HepG2 (cell line): Measurements from ENCODE around the gene USP19. TPM values are rescaled to one million over a fixed set of nuclear protein-coding genes. Genes with fewer than 3 reads are reported as not detected.

Experiments
- ARID2 ChIP-seq: sonication (generic); formaldehyde crosslinking; IDR thresholded peaks from 2 replicates; pipeline ENCODE4 v1.8.1; 2022; ENCODE audit warnings: mild to moderate bottlenecking, missing genetic modification reagents, borderline replicate concordance
- ARNT ChIP-seq: fragments of 450-650 bp; IDR thresholded peaks from 2 replicates; pipeline ENCODE4 v1.6.1; 2017
- HNF1A ChIP-seq, 2 experiments: sonication (generic) in 1 of 2; formaldehyde crosslinking in 1 of 2; IDR thresholded peaks; 2 replicates each; pipeline versions ENCODE4 v1.4.0 to v1.6.1; 2016 to 2020; ENCODE audit warnings: borderline replicate concordance in 1 of 2, low read depth in 1 of 2, mild to moderate bottlenecking in 1 of 2, missing genetic modification reagents in 1 of 2
- JUN ChIP-seq: sonication (generic); formaldehyde crosslinking; IDR thresholded peaks from 2 replicates; pipeline ENCODE4 v1.4.0; 2020; ENCODE audit warnings: mild to moderate bottlenecking, missing genetic modification reagents
- KDM4B ChIP-seq: sonication (generic); formaldehyde crosslinking; IDR thresholded peaks from 2 replicates; pipeline ENCODE4 v1.4.0; 2020; ENCODE audit warnings: missing genetic modification reagents
- MAFG ChIP-seq: sonication (generic); formaldehyde crosslinking; IDR thresholded peaks from 2 replicates; pipeline ENCODE4 v1.5.1; 2020; ENCODE audit warnings: mild to moderate bottlenecking, missing genetic modification reagents
- MLLT10 ChIP-seq: sonication (generic); formaldehyde crosslinking; IDR thresholded peaks from 2 replicates; pipeline ENCODE4 v1.4.0; 2020; ENCODE audit warnings: missing genetic modification reagents
- NFRKB ChIP-seq: fragments of 450-650 bp; IDR thresholded peaks from 2 replicates; pipeline ENCODE4 v1.6.1; 2017
- NKX3-1 ChIP-seq: sonication (generic); formaldehyde crosslinking; IDR thresholded peaks from 2 replicates; pipeline ENCODE4 v1.5.0; 2020; ENCODE audit warnings: missing genetic modification reagents
- SMAD3 ChIP-seq: sonication (generic); formaldehyde crosslinking; IDR thresholded peaks from 2 replicates; pipeline ENCODE4 v1.4.0; 2020; ENCODE audit warnings: missing genetic modification reagents
- ZNF160 ChIP-seq: sonication (generic); formaldehyde crosslinking; IDR thresholded peaks from 2 replicates; pipeline ENCODE4 v1.8.0; 2022; ENCODE audit warnings: mild to moderate bottlenecking, inconsistent platforms, missing genetic modification reagents
- ZNF761 ChIP-seq: sonication (generic); formaldehyde crosslinking; conservative IDR thresholded peaks from 2 replicates; pipeline ENCODE4 v1.4.0; 2020; ENCODE audit warnings: mild to moderate bottlenecking, missing genetic modification reagents
- ZNF891 ChIP-seq: sonication (generic); formaldehyde crosslinking; IDR thresholded peaks from 2 replicates; pipeline ENCODE4 v1.5.0; 2020; ENCODE audit warnings: mild to moderate bottlenecking, missing genetic modification reagents
- polyA plus RNA-seq, 8 experiments: library from polyadenylated mRNA; depleted of rRNA in 3 of 8; stranded (reverse) in 7 of 8; unstranded in 1 of 8; fragments of >200 nt; fragmentation: Illumina TruSeq in 4 of 8; extraction: Trizol in 4 of 8; gene quantifications; 2 replicates each; pipeline versions ENCODE4 v1.2.1 to v1.2.3, GENCODE V29; 2011 to 2016; ENCODE audit warnings: low read depth in 4 of 8, missing spikeins in 1 of 8, mixed read lengths in 1 of 8; ENCODE audit not compliant: insufficient read depth in 1 of 8
- total RNA-seq, 5 experiments: library from RNA; depleted of rRNA; stranded (reverse); fragments of >200 nt; fragmentation: Illumina TruSeq; extraction: Trizol; gene quantifications; 2 replicates each; pipeline ENCODE4 v1.2.3, GENCODE V29; 2016; ENCODE audit warnings: low read depth in 1 of 5
- TF ChIP-seq, protein P1 (sequence below): sonication (generic); formaldehyde crosslinking; IDR thresholded peaks from one replicate; pipeline ENCODE4 v1.5.1; 2020; ENCODE audit warnings: mild to moderate bottlenecking, missing genetic modification reagents; ENCODE audit errors: not compliant biosample characterization
- TF ChIP-seq, protein P2 (sequence below): sonication (generic); formaldehyde crosslinking; conservative IDR thresholded peaks from 2 replicates; pipeline ENCODE4 v1.8.0; 2022; ENCODE audit warnings: mild to moderate bottlenecking, moderate library complexity, missing genetic modification reagents

The USP19 gene
- total and polyA plus RNA-seq, 2 of the 13 experiments (the other 11 are each of a cell fraction or from before 2014, with no cell fraction given), result 28.3 to 31.7 TPM

GRCh38 chr3:49132437-49133225 lies 12.0 kb upstream of the USP19 start, which contains the start of gene LAMB2 (continued):
- TF ChIP-seq, protein P1, sequence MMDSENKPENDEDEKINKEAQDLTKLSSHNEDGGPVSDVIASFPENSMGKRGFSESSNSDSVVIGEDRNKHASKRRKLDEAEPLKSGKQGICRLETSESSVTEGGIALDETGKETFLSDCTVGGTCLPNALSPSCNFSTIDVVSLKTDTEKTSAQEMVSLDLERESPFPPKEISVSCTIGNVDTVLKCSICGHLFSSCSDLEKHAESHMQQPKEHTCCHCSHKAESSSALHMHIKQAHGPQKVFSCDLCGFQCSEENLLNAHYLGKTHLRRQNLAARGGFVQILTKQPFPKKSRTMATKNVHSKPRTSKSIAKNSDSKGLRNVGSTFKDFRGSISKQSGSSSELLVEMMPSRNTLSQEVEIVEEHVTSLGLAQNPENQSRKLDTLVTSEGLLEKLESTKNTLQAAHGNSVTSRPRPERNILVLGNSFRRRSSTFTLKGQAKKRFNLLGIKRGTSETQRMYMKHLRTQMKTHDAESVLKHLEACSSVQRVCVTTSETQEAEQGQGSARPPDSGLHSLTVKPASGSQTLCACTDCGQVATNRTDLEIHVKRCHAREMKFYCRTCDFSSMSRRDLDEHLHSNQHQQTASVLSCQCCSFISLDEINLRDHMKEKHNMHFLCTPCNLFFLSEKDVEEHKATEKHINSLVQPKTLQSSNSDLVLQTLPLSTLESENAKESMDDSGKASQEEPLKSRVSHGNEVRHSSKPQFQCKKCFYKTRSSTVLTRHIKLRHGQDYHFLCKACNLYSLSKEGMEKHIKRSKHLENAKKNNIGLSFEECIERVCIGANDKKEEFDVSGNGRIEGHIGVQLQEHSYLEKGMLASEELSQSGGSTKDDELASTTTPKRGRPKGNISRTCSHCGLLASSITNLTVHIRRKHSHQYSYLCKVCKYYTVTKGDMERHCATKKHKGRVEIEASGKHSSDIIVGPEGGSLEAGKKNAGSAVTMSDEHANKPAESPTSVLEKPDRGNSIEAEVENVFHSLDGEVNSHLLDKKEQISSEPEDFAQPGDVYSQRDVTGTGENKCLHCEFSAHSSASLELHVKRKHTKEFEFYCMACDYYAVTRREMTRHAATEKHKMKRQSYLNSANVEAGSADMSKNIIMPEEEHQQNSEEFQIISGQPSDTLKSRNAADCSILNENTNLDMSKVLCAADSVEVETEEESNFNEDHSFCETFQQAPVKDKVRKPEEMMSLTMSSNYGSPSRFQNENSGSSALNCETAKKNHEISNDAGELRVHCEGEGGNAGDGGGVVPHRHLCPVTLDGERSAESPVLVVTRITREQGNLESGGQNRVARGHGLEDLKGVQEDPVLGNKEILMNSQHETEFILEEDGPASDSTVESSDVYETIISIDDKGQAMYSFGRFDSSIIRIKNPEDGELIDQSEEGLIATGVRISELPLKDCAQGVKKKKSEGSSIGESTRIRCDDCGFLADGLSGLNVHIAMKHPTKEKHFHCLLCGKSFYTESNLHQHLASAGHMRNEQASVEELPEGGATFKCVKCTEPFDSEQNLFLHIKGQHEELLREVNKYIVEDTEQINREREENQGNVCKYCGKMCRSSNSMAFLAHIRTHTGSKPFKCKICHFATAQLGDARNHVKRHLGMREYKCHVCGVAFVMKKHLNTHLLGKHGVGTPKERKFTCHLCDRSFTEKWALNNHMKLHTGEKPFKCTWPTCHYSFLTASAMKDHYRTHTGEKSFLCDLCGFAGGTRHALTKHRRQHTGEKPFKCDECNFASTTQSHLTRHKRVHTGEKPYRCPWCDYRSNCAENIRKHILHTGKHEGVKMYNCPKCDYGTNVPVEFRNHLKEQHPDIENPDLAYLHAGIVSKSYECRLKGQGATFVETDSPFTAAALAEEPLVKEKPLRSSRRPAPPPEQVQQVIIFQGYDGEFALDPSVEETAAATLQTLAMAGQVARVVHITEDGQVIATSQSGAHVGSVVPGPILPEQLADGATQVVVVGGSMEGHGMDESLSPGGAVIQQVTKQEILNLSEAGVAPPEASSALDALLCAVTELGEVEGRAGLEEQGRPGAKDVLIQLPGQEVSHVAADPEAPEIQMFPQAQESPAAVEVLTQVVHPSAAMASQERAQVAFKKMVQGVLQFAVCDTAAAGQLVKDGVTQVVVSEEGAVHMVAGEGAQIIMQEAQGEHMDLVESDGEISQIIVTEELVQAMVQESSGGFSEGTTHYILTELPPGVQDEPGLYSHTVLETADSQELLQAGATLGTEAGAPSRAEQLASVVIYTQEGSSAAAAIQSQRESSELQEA, result no peak
- TF ChIP-seq NFRKB, result no peak
- TF ChIP-seq ZNF761 (CRISPR knock-in tag), result no peak
- peak; percentile 82 for TF ChIP-seq ZNF160 (CRISPR knock-in tag)
- peak; percentile 86 for TF ChIP-seq ARID2 (CRISPR knock-in tag)
- no peak for TF ChIP-seq ARNT
- TF ChIP-seq NKX3-1 (CRISPR knock-in tag), result no peak
- no peak for TF ChIP-seq HNF1A (IDR thresholded peaks at IDR 0.05; ENCODE audit: low read depth)
- TF ChIP-seq HNF1A (CRISPR knock-in tag; IDR thresholded peaks at IDR 0.05; ENCODE audit: borderline replicate concordance), result 0 out of 2 replicates have a peak, but pooled peaks have one; percentile 52
- TF ChIP-seq MLLT10 (CRISPR knock-in tag), result no peak
- TF ChIP-seq SMAD3 (CRISPR knock-in tag), result peak; percentile 45; the same call in 1 of the 2 replicates
- TF ChIP-seq MAFG (CRISPR knock-in tag), result no peak
- TF ChIP-seq KDM4B (CRISPR knock-in tag), result 0 out of 2 replicates have a peak, but pooled peaks have one; percentile 60
- TF ChIP-seq, protein P2, sequence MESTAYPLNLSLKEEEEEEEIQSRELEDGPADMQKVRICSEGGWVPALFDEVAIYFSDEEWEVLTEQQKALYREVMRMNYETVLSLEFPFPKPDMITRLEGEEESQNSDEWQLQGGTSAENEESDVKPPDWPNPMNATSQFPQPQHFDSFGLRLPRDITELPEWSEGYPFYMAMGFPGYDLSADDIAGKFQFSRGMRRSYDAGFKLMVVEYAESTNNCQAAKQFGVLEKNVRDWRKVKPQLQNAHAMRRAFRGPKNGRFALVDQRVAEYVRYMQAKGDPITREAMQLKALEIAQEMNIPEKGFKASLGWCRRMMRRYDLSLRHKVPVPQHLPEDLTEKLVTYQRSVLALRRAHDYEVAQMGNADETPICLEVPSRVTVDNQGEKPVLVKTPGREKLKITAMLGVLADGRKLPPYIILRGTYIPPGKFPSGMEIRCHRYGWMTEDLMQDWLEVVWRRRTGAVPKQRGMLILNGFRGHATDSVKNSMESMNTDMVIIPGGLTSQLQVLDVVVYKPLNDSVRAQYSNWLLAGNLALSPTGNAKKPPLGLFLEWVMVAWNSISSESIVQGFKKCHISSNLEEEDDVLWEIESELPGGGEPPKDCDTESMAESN (CRISPR knock-in tag), result peak; percentile 64; the same call in 1 of the 2 replicates
- TF ChIP-seq JUN (CRISPR knock-in tag), result 0 out of 2 replicates have a peak, but pooled peaks have one; percentile 12
- TF ChIP-seq ZNF891 (CRISPR knock-in tag), result peak; percentile 76; the same call in 1 of the 2 replicates
